A549 (cell line): ENCODE measurements around the gene SLC26A4.

Experiments
- CEBPB ChIP-seq, 2 experiments: fragments of >200 bp in 1 of 2; sonication (Bioruptor Twin) in 1 of 2; formaldehyde crosslinking in 1 of 2; IDR thresholded peaks; 2 replicates each; pipeline ENCODE4 v1.6.1; 2012 to 2016
- JUN ChIP-seq, 2 experiments: fragments of >200 bp; sonication (Bioruptor Twin); formaldehyde crosslinking; IDR thresholded peaks; 2 replicates in 1 of 2; 3 replicates in 1 of 2; pipeline ENCODE4 v1.6.1; 2016 to 2017
- POLR2AphosphoS2 ChIP-seq: conservative IDR thresholded peaks from 2 replicates; pipeline ENCODE4 v1.6.1; 2012; ENCODE audit warnings: low read length, improper control_type of control experiment, inconsistent platforms
- TF ChIP-seq, protein P1 (sequence below): fragments of >200 bp; sonication (Bioruptor Twin); formaldehyde crosslinking; IDR thresholded peaks from 3 replicates; pipeline ENCODE4 v1.5.1; 2016
- TF ChIP-seq, protein P2 (sequence below): IDR thresholded peaks from 2 replicates; pipeline ENCODE4 v1.6.1; 2012

DNA sequence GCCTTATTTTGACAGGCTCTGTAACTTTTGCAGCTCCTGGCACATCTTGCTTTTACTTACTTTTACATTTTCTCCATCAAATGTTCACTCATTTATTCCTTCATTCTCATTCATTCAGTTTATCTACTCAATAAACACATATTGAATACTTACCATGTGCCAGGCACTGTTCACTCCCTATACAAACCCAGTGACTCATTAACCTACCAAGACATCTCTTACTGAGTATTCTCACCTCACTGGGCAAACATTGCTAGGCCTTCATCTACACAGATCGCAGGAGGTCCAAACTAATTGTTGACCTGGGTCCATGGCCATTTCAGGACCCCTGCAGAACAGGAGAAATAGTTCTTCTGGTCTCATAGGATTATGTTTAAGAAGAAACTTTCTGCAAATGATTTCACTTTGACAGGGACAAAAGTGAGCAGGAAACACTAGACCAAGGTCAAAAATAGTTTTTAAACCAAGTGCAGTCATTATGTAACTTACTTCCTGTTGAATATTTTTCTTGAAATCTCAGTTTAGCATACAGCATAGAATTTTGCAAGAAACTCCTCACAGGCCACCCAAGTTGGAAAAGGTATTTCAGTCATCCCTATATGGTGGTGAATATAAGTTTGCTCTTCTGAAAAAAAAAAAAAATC is 17.6 kb downstream of the SLC26A4 start:
- TF ChIP-seq CEBPB (IDR thresholded peaks at IDR 0.05) = no peak
- no peak for TF ChIP-seq POLR2AphosphoS2
- no peak for TF ChIP-seq JUN (IDR thresholded peaks at IDR 0.05)
- TF ChIP-seq, protein P1, sequence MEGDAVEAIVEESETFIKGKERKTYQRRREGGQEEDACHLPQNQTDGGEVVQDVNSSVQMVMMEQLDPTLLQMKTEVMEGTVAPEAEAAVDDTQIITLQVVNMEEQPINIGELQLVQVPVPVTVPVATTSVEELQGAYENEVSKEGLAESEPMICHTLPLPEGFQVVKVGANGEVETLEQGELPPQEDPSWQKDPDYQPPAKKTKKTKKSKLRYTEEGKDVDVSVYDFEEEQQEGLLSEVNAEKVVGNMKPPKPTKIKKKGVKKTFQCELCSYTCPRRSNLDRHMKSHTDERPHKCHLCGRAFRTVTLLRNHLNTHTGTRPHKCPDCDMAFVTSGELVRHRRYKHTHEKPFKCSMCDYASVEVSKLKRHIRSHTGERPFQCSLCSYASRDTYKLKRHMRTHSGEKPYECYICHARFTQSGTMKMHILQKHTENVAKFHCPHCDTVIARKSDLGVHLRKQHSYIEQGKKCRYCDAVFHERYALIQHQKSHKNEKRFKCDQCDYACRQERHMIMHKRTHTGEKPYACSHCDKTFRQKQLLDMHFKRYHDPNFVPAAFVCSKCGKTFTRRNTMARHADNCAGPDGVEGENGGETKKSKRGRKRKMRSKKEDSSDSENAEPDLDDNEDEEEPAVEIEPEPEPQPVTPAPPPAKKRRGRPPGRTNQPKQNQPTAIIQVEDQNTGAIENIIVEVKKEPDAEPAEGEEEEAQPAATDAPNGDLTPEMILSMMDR = no peak
- TF ChIP-seq, protein P2, sequence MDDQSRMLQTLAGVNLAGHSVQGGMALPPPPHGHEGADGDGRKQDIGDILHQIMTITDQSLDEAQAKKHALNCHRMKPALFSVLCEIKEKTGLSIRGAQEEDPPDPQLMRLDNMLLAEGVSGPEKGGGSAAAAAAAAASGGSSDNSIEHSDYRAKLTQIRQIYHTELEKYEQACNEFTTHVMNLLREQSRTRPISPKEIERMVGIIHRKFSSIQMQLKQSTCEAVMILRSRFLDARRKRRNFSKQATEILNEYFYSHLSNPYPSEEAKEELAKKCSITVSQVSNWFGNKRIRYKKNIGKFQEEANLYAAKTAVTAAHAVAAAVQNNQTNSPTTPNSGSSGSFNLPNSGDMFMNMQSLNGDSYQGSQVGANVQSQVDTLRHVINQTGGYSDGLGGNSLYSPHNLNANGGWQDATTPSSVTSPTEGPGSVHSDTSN = no peak
